Activated CD4-positive, alpha-beta T cell treated with anti-CD3 and anti-CD28 coated beads for 36 hours (primary cell): ENCODE measurements around the gene LYZL4. TPM values are rescaled to one million over a fixed set of nuclear protein-coding genes. Genes with fewer than 3 reads are reported as not detected.

Experiments
- ATAC-seq: fragments of 200-7000 bp; cut with Tn5 transposase; one replicate; pipeline ENCODE4 v1.10.0; 2021; ENCODE audit warnings: mild to moderate bottlenecking, moderate library complexity
- CTCF ChIA-PET: fragments of 350-600 bp; sonication (Branson Sonifier 250); formaldehyde crosslinking; loops from one replicate; lab custom pipeline; 2021; ENCODE audit warnings: antibody characterized with exemption; lab: Charles Lee
- POLR2A ChIA-PET: fragments of 350-600 bp; sonication (Branson Sonifier 250); formaldehyde crosslinking; loops from one replicate; lab custom pipeline; 2021; ENCODE audit warnings: antibody characterized with exemption, inconsistent platforms; lab: Charles Lee
- DNase-seq: peaks from one replicate; pipeline ENCODE4 v3.0.0-alpha.2; 2020
- H3K27ac Mint-ChIP-seq: one replicate; pipeline ENCODE4 v1.8.0; 2021; ENCODE audit warnings: mixed read lengths
- H3K27me3 Mint-ChIP-seq: one replicate; pipeline ENCODE4 v1.8.0; 2021; ENCODE audit warnings: mixed read lengths
- H3K36me3 Mint-ChIP-seq: one replicate; pipeline ENCODE4 v1.8.0; 2021; ENCODE audit warnings: low read depth, mixed read lengths
- H3K4me1 Mint-ChIP-seq: one replicate; pipeline ENCODE4 v1.8.0; 2021; ENCODE audit warnings: mixed read lengths
- H3K4me3 Mint-ChIP-seq: one replicate; pipeline ENCODE4 v1.8.0; 2021; ENCODE audit warnings: mild to moderate bottlenecking, moderate library complexity, mixed read lengths
- H3K9me3 Mint-ChIP-seq: one replicate; pipeline ENCODE4 v1.8.0; 2021; ENCODE audit warnings: low read depth, mixed read lengths
- intact Hi-C, 2 experiments: fragments of 100-400 bp; cut with DNase I in 1 of 2; cut with micrococcal nuclease in 1 of 2; formaldehyde crosslinking; loops; one replicate each; pipeline versions ENCODE4 v1.14.2 to v1.15.1; 2022 to 2024; cut with DNase I, micrococcal nuclease
- total RNA-seq, 2 experiments: library from RNA; stranded (reverse); gene quantifications; one replicate each; pipeline ENCODE4 v1.2.3, GENCODE V29; 2021

LYZL4 gene
- not detected for total RNA-seq

GRCh38 chr3:42410370-42411131 is at the start of gene LYZL4:
TSS of gene LYZL4 (minus strand) at chr3:42410610. CDS start at chr3:42407251, 3,359 bp downstream.
- ATAC-seq (no peak), DNase-seq (no peak)
- Mint-ChIP-seq H3K27me3 (peaks cover 5% of the 10 kb centered on the region), H3K4me3 (no peak within 1 kb of the TSS), H3K9me3 (no peaks in the 10 kb centered on the region), H3K4me1 (no peaks in the 10 kb centered on the region), H3K27ac (no peak within 1 kb of the TSS), H3K36me3 (no peaks in the 10 kb centered on the region)
- CTCF ChIA-PET, result interaction anchor here (0.9 kb wide), 1 partner anchor 384 kb away, joined by 3 read pairs; no protein-coding TSS in a partner anchor
- intact Hi-C loops, result no loop called here
- POLR2A ChIA-PET, result no interaction called here

- Mint-ChIP-seq H3K27me3 (peaks cover 4% of the 10 kb centered on the region), H3K36me3 (no peaks in the 10 kb centered on the region)
These were observed 48.7 kb upstream of the LYZL4 start for GRCh38 chr3:42459151-42459550.

GRCh38 chr3:42456211-42456610 is 45.8 kb upstream of the LYZL4 start:
- Mint-ChIP-seq H3K27me3 (peaks cover 4% of the 10 kb centered on the region), H3K36me3 (no peaks in the 10 kb centered on the region), H3K4me3 (no peak overlapping the region), H3K27ac (no peak overlapping the region), H3K4me1 (no peaks in the 10 kb centered on the region), H3K9me3 (peaks cover 3% of the 10 kb centered on the region)
- ChIA-PET CTCF (interaction anchor here (1.2 kb wide), 1 partner anchor 208 kb away, joined by 4 read pairs; no protein-coding TSS in a partner anchor), POLR2A (no interaction called here)
- ATAC-seq (no peak), DNase-seq (no peak)
- intact Hi-C loops, result no loop called here

More at GRCh38 chr3:42459151-42459550, 48.7 kb upstream of the LYZL4 start:
- Mint-ChIP-seq H3K27ac (no peak overlapping the region), H3K4me3 (no peak overlapping the region), H3K9me3 (peaks cover 2% of the 10 kb centered on the region), H3K4me1 (no peaks in the 10 kb centered on the region)
- no peak for ATAC-seq
- ChIA-PET POLR2A (no interaction called here), CTCF (no interaction called here)
- intact Hi-C loops, result no loop called here
- DNase-seq, result no peak

GRCh38 chr3:42451546-42452230 is 41.3 kb upstream of the LYZL4 start:
- Mint-ChIP-seq H3K27me3 (no peaks in the 10 kb centered on the region), H3K4me3 (no peak overlapping the region), H3K27ac (no peak overlapping the region), H3K36me3 (no peaks in the 10 kb centered on the region), H3K4me1 (no peaks in the 10 kb centered on the region), H3K9me3 (peaks cover 3% of the 10 kb centered on the region)
- ChIA-PET POLR2A (no interaction called here), CTCF (no interaction called here)
- intact Hi-C loops, result no loop called here
- ATAC-seq (no peak), DNase-seq (no peak)

GRCh38 chr3:42451116-42451515 is 40.7 kb upstream of the LYZL4 start:
- no peak for ATAC-seq
- H3K27me3 Mint-ChIP-seq, result no peaks in the 10 kb centered on the region
- ChIA-PET CTCF (no interaction called here), POLR2A (no interaction called here)
- peaks cover 3% of the 10 kb centered on the region for H3K9me3 Mint-ChIP-seq
- no peak overlapping the region for H3K27ac Mint-ChIP-seq
- no peaks in the 10 kb centered on the region for H3K36me3 Mint-ChIP-seq
- H3K4me1 Mint-ChIP-seq, result no peaks in the 10 kb centered on the region
- DNase-seq, result no peak
- no peak overlapping the region for H3K4me3 Mint-ChIP-seq
- intact Hi-C loops, result no loop called here

GRCh38 chr3:42450567-42450966 is 40.2 kb upstream of the LYZL4 start:
- H3K27ac Mint-ChIP-seq, result no peak overlapping the region
- POLR2A ChIA-PET, result no interaction called here

GRCh38 chr3:42447481-42447880 is 37.1 kb upstream of the LYZL4 start:
- Mint-ChIP-seq H3K4me1 (no peaks in the 10 kb centered on the region), H3K36me3 (no peaks in the 10 kb centered on the region), H3K4me3 (no peak overlapping the region), H3K27me3 (peaks cover 2% of the 10 kb centered on the region), H3K27ac (no peak overlapping the region), H3K9me3 (no peaks in the 10 kb centered on the region)
- ChIA-PET CTCF (interaction anchor here (1.4 to 1.8 kb wide), 2 partner anchors 197 to 200 kb away, joined by 4 to 12 read pairs; no protein-coding TSS in a partner anchor), POLR2A (no interaction called here)
- ATAC-seq (no peak), DNase-seq (no peak)
- intact Hi-C loops, result no loop called here

More at GRCh38 chr3:42450567-42450966, 40.2 kb upstream of the LYZL4 start:
- no peak overlapping the region for H3K4me3 Mint-ChIP-seq
- ATAC-seq (no peak), DNase-seq (no peak)
- H3K27me3 Mint-ChIP-seq, result no peaks in the 10 kb centered on the region
- CTCF ChIA-PET, result no interaction called here
- no peaks in the 10 kb centered on the region for H3K36me3 Mint-ChIP-seq
- intact Hi-C loops, result no loop called here
- peaks cover 3% of the 10 kb centered on the region for H3K9me3 Mint-ChIP-seq
- no peaks in the 10 kb centered on the region for H3K4me1 Mint-ChIP-seq

- Mint-ChIP-seq H3K27ac (no peak overlapping the region), H3K4me1 (no peaks in the 10 kb centered on the region), H3K36me3 (no peaks in the 10 kb centered on the region), H3K27me3 (peaks cover 2% of the 10 kb centered on the region), H3K4me3 (no peak overlapping the region), H3K9me3 (no peaks in the 10 kb centered on the region)
- CTCF ChIA-PET, result interaction anchor here (1.0 to 1.8 kb wide), 2 partner anchors 178 to 199 kb away, joined by 3 to 12 read pairs; no protein-coding TSS in a partner anchor
- ATAC-seq, result no peak
- intact Hi-C loops, result no loop called here
- POLR2A ChIA-PET, result no interaction called here
- DNase-seq, result no peak
These were observed 36.0 kb upstream of the LYZL4 start for GRCh38 chr3:42446111-42447050.

GRCh38 chr3:42443819-42444436 is 33.5 kb upstream of the LYZL4 start:
- intact Hi-C loops, result loop anchor here (1.0 to 5.0 kb wide), 4 partner anchors 197 to 327 kb away; no protein-coding TSS in a partner anchor
- Mint-ChIP-seq H3K36me3 (no peaks in the 10 kb centered on the region), H3K27ac (no peak overlapping the region), H3K9me3 (no peaks in the 10 kb centered on the region), H3K27me3 (peaks cover 2% of the 10 kb centered on the region), H3K4me3 (no peak overlapping the region), H3K4me1 (no peaks in the 10 kb centered on the region)
- POLR2A ChIA-PET, result interaction anchor here (0.7 kb wide), 1 partner anchor 178 kb away, joined by 4 read pairs; no protein-coding TSS in a partner anchor
- ATAC-seq (peak; percentile 96), DNase-seq (peak; percentile 89)
- CTCF ChIA-PET, result interaction anchor here (0.6 to 3.8 kb wide), 24 partner anchors 9 to 527 kb away, joined by 3 to 99 read pairs (median 4); no protein-coding TSS in a partner anchor

- Mint-ChIP-seq H3K9me3 (no peaks in the 10 kb centered on the region), H3K36me3 (no peaks in the 10 kb centered on the region), H3K4me3 (no peak overlapping the region), H3K27me3 (peaks cover 2% of the 10 kb centered on the region), H3K4me1 (no peaks in the 10 kb centered on the region), H3K27ac (no peak overlapping the region)
- DNase-seq (no peak), ATAC-seq (no peak)
- POLR2A ChIA-PET, result interaction anchor here (0.7 kb wide), 1 partner anchor 177 kb away, joined by 4 read pairs; no protein-coding TSS in a partner anchor
- CTCF ChIA-PET, result interaction anchor here (0.6 to 3.8 kb wide), 24 partner anchors 8 to 527 kb away, joined by 3 to 99 read pairs (median 4); no protein-coding TSS in a partner anchor
- intact Hi-C loops, result loop anchor here (1.0 to 5.0 kb wide), 4 partner anchors 196 to 326 kb away; no protein-coding TSS in a partner anchor
These were observed 32.9 kb upstream of the LYZL4 start for GRCh38 chr3:42443292-42443691.
